ENCODE measurements around the gene ANKRD42. TPM values are rescaled to one million over a fixed set of nuclear protein-coding genes. Genes with fewer than 3 reads are reported as not detected.

Gene ANKRD42
- total and polyA plus RNA-seq, 9 of the 15 experiments (the other 6 are each of a cell fraction or from before 2014, with no cell fraction given) = 2.8 to 9.1 (median 6.1) TPM

GRCh38 chr11:83285771-83286528 is 92.4 kb downstream of the ANKRD42 start, which contains the start of gene CCDC90B (continued):
- TF ChIP-seq MLLT1 (IDR thresholded peaks at IDR 0.05) = no peak
- TF ChIP-seq HMG20B (CRISPR knock-in tag; IDR thresholded peaks at IDR 0.05) = no peak
- no peak for TF ChIP-seq IRF1 (CRISPR knock-in tag; IDR thresholded peaks at IDR 0.05; ENCODE audit: borderline replicate concordance)
- TF ChIP-seq CTCF (IDR thresholded peaks at IDR 0.05 in 2 of 3, conservative IDR thresholded peaks at IDR 0.05 in 1 of 3; ENCODE audit: insufficient read depth in 2 of 3, low read depth in 1 of 3, low read length in 3 of 3) = peak; percentile 22 to 69 (median 64); a peak in 5 of 6 replicates
- TF ChIP-seq ZNF280B (CRISPR knock-in tag; IDR thresholded peaks at IDR 0.05) = no peak
- peak; percentile 94 for TF ChIP-seq CREB1 (IDR thresholded peaks at IDR 0.05)
- peak; percentile 88 for TF ChIP-seq CREB1 (CRISPR knock-in tag; IDR thresholded peaks at IDR 0.05)
- TF ChIP-seq ZBTB17 (CRISPR knock-in tag; IDR thresholded peaks at IDR 0.05) = 0 out of 2 replicates have a peak, but pooled peaks have one; percentile 39
- TF ChIP-seq HBP1 (CRISPR knock-in tag; IDR thresholded peaks at IDR 0.05) = no peak
- no peak for TF ChIP-seq IRF2 (CRISPR knock-in tag; IDR thresholded peaks at IDR 0.05)
- 0 out of 2 replicates have a peak, but pooled peaks have one; percentile 61 for TF ChIP-seq ZNF449 (CRISPR knock-in tag; IDR thresholded peaks at IDR 0.05)
- TF ChIP-seq TCF7 (IDR thresholded peaks at IDR 0.05; ENCODE audit: borderline replicate concordance) = no peak; the same call in 1 of the 2 replicates
- TF ChIP-seq E2F8 (IDR thresholded peaks at IDR 0.05; ENCODE audit: low read depth, partially characterized antibody) = no peak
- peak in 1 of 2 experiments; percentile 80; a peak in 1 of 3 replicates for TF ChIP-seq CBX3 (IDR thresholded peaks at IDR 0.05; ENCODE audit: borderline replicate concordance in 1 of 2, low read length in 2 of 2)
